Activated CD4-positive, alpha-beta memory T cell treated with anti-CD3 and anti-CD28 coated beads, Interleukin-2, amount 10 ng/mL, durations not matched to agents 7 days and 5 days (primary cell): ENCODE data around the gene PCDHGB7. TPM values are rescaled to one million over a fixed set of nuclear protein-coding genes. Genes with fewer than 3 reads are reported as not detected.
"Not testable (repeated sequence)": the region's sequence is repeated elsewhere in the genome, so short reads cannot be mapped to it uniquely, and the experiment has no call there.

Experiments used
- CTCF ChIA-PET: fragments of 350-600 bp; sonication (Branson Sonifier 250); formaldehyde crosslinking; loops from one replicate; lab custom pipeline; 2021; ENCODE audit warnings: antibody characterized with exemption, inconsistent platforms; lab: Charles Lee
- POLR2A ChIA-PET: fragments of 350-600 bp; sonication (Branson Sonifier 250); formaldehyde crosslinking; loops from one replicate; lab custom pipeline; 2021; ENCODE audit warnings: antibody characterized with exemption; lab: Charles Lee
- DNase-seq: peaks from one replicate; pipeline ENCODE4 v3.0.0-alpha.2; 2020
- H3K27ac Mint-ChIP-seq: one replicate; pipeline ENCODE4 v1.8.0; 2021; ENCODE audit warnings: mild to moderate bottlenecking, mixed read lengths
- H3K27me3 Mint-ChIP-seq: one replicate; pipeline ENCODE4 v1.8.0; 2021; ENCODE audit warnings: mixed read lengths
- H3K36me3 Mint-ChIP-seq: one replicate; pipeline ENCODE4 v1.8.0; 2021; ENCODE audit warnings: low read depth, mixed read lengths
- H3K4me1 Mint-ChIP-seq: one replicate; pipeline ENCODE4 v1.8.0; 2021; ENCODE audit warnings: mixed read lengths
- H3K4me3 Mint-ChIP-seq: one replicate; pipeline ENCODE4 v1.8.0; 2021; ENCODE audit warnings: mild to moderate bottlenecking, mixed read lengths
- H3K9me3 Mint-ChIP-seq: one replicate; pipeline ENCODE4 v1.8.0; 2021; ENCODE audit warnings: mixed read lengths
- total RNA-seq, 2 experiments: library from RNA; stranded (reverse); gene quantifications; one replicate each; pipeline ENCODE4 v1.2.3, GENCODE V29; 2021

Gene PCDHGB7
- total RNA-seq, 2 experiments from 2014 or later: 0.08 TPM; not detected in 1

DNA sequence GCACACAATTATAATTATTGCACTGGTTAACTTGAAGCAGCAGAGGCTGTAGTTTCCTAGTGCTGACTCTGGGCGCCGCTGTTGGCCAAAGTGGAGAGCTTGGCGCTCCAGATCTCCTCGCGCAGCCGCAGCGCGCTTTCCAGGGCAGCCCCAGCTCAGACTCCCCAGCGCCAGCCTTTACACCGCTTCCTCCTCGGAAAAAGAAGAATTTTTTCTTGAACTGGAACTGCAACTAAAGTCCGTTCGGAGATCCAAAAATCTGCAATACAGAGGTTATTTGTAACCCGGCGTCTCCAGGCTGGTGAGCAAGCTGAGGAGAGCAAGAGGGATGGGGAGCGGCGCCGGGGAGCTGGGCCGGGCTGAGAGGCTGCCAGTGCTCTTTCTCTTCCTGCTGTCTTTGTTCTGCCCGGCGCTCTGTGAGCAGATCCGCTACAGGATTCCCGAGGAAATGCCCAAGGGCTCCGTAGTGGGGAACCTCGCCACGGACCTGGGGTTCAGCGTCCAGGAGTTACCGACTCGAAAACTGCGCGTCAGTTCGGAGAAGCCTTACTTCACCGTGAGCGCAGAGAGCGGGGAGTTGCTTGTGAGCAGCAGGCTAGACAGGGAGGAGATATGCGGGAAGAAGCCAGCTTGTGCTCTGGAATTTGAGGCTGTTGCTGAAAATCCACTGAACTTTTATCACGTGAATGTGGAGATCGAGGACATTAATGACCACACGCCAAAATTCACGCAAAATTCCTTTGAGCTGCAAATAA lies 29.7 kb upstream of the PCDHGB7 start, which contains the start of gene PCDHGB4:
TSS of gene PCDHGB4 (plus strand) at position 142 of the 755 bp plus-strand sequence. CDS start at position 329, 187 bp downstream.
- not testable (repeated sequence) for H3K27ac Mint-ChIP-seq, H3K36me3 Mint-ChIP-seq, H3K4me1 Mint-ChIP-seq, DNase-seq
- peaks cover 32% of the 10 kb centered on the region for H3K27me3 Mint-ChIP-seq
- H3K9me3 Mint-ChIP-seq: peaks cover 22% of the 10 kb centered on the region
- CTCF ChIA-PET: interaction anchor here (0.7 kb wide), 1 partner anchor 20 kb away, joined by 3 read pairs; the partner anchor contains the start of gene PCDHGB6
- POLR2A ChIA-PET: interaction anchor here (1.0 kb wide), 1 partner anchor 67 kb away, joined by 3 read pairs; the partner anchor contains the start of gene TAF7
- H3K4me3 Mint-ChIP-seq: peak within 1 kb of the TSS; percentile 7

DNA sequence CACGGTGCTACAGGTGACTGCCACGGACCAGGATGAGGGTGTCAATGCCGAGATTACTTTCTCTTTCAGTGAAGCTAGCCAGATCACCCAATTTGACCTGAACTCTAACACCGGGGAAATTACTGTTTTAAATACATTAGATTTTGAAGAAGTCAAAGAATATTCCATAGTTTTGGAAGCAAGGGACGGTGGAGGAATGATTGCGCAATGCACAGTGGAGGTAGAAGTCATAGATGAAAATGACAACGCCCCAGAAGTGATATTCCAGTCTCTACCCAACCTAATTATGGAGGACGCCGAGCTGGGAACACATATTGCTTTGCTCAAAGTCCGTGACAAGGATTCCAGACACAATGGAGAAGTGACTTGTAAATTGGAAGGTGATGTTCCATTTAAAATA lies 28.8 kb upstream of the PCDHGB7 start:
- Mint-ChIP-seq H3K9me3 (peaks cover 17% of the 10 kb centered on the region), H3K4me1 (no peaks in the 10 kb centered on the region), H3K27me3 (peaks cover 27% of the 10 kb centered on the region), H3K4me3 (no peak overlapping the region), H3K36me3 (peaks cover 6% of the 10 kb centered on the region), H3K27ac (no peak overlapping the region)
- DNase-seq: no peak
- CTCF ChIA-PET: no interaction called here
- POLR2A ChIA-PET: no interaction called here

DNA sequence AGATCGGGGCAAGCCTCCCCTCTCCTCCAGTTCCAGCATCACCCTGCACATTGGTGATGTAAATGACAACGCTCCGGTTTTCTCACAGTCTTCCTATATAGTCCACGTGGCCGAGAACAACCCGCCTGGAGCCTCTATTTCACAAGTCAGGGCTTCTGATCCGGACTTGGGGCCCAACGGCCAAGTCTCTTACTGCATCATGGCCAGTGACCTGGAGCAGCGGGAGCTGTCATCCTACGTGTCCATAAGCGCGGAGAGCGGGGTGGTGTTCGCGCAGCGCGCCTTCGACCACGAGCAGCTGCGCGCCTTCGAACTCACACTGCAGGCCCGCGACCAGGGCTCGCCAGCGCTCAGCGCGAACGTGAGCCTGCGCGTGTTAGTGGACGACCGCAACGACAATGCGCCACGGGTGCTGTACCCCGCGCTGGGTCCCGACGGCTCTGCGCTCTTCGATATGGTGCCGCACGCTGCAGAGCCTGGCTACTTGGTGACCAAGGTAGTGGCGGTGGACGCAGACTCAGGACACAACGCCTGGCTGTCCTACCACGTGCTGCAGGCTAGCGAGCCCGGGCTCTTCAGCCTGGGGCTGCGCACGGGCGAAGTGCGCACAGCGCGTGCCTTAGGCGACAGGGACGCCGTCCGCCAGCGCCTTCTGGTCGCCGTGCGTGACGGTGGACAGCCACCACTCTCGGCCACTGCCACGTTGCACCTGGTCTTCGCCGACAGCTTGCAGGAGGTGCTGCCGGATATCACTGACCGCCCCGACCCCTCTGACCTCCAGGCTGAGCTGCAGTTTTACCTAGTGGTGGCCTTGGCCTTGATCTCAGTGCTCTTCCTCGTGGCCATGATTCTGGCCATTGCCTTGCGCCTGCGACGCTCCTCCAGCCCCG lies 28.1 kb upstream of the PCDHGB7 start:
- Mint-ChIP-seq H3K9me3 (peaks cover 21% of the 10 kb centered on the region), H3K27ac (no peak overlapping the region), H3K4me1 (no peaks in the 10 kb centered on the region), H3K36me3 (peaks cover 6% of the 10 kb centered on the region), H3K4me3 (no peak overlapping the region), H3K27me3 (peaks cover 29% of the 10 kb centered on the region)
- ChIA-PET POLR2A (no interaction called here), CTCF (interaction anchor here (1.6 to 1.7 kb wide), 2 partner anchors 16 to 135 kb away, joined by 4 to 5 read pairs; no protein-coding TSS in a partner anchor)
- DNase-seq: no peak

DNA sequence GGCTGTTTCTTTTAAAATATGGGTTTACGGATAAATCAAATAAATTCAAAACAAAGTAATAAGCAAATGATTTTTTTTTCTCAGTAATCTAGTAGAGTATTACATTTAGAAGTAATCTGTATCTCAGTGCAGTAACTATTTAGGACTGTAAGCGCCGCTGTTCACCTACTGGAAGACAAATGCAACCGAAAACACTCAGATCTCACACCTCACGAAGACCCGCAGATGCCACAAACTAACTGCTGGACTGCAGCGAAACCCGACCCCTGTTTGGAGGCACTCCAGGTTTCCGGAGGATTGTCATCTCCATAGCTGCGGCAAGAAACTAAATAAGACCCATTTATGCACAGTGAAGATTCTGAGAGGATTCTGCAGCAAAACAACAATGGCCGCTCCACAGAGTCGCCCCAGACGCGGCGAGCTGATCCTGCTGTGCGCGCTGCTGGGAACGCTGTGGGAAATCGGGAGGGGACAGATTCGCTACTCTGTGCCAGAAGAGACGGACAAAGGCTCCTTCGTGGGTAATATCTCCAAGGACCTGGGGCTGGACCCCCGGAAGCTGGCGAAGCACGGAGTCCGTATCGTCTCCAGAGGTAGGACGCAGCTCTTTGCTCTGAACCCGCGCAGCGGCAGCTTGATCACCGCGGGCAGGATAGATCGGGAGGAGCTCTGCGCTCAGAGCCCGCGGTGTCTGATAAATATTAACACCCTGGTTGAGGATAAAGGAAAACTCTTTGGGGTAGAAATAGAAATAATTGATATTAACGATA lies 24.9 kb upstream of the PCDHGB7 start, which contains the start of gene PCDHGA8:
TSS of gene PCDHGA8 (plus strand) at position 205 of the 770 bp plus-strand sequence. CDS start at position 386, 181 bp downstream.
- H3K27me3 Mint-ChIP-seq: peaks cover 36% of the 10 kb centered on the region
- no peak within 1 kb of the TSS for H3K4me3 Mint-ChIP-seq

GRCh38 chr5:141393267-141393666 lies 24.2 kb upstream of the PCDHGB7 start:
- no peak for DNase-seq
- no peaks in the 10 kb centered on the region for H3K4me1 Mint-ChIP-seq
- H3K36me3 Mint-ChIP-seq: peaks cover 6% of the 10 kb centered on the region
- ChIA-PET POLR2A (no interaction called here), CTCF (interaction anchor here (1.4 kb wide), 1 partner anchor 19 kb away, joined by 5 read pairs; the partner anchor contains the start of gene PCDHGA10)
- H3K27ac Mint-ChIP-seq: no peak overlapping the region
- peaks cover 36% of the 10 kb centered on the region for H3K27me3 Mint-ChIP-seq
- peaks cover 18% of the 10 kb centered on the region for H3K9me3 Mint-ChIP-seq
- H3K4me3 Mint-ChIP-seq: no peak overlapping the region

More for the DNA sequence above, 24.9 kb upstream of the PCDHGB7 start, which contains the start of gene PCDHGA8:
- H3K9me3 Mint-ChIP-seq: peaks cover 18% of the 10 kb centered on the region
- peaks cover 6% of the 10 kb centered on the region for H3K36me3 Mint-ChIP-seq
- H3K4me1 Mint-ChIP-seq: no peaks in the 10 kb centered on the region
- ChIA-PET CTCF (interaction anchor here (1.4 kb wide), 1 partner anchor 20 kb away, joined by 5 read pairs; the partner anchor contains the start of gene PCDHGA10), POLR2A (no interaction called here)
- no peak within 1 kb of the TSS for H3K27ac Mint-ChIP-seq
- DNase-seq: no peak

GRCh38 chr5:141394401-141395187 lies 22.9 kb upstream of the PCDHGB7 start:
- H3K36me3 Mint-ChIP-seq: peaks cover 10% of the 10 kb centered on the region
- DNase-seq, H3K4me1 Mint-ChIP-seq, H3K4me3 Mint-ChIP-seq, POLR2A ChIA-PET, H3K27ac Mint-ChIP-seq: not testable (repeated sequence)
- peaks cover 39% of the 10 kb centered on the region for H3K27me3 Mint-ChIP-seq
- CTCF ChIA-PET: interaction anchor here (0.7 to 1.1 kb wide), 3 partner anchors 18 to 525 kb away, joined by 3 to 4 read pairs (median 3); partner anchors contain the start of gene PCDHGA10
- peaks cover 14% of the 10 kb centered on the region for H3K9me3 Mint-ChIP-seq

- peaks cover 13% of the 10 kb centered on the region for H3K36me3 Mint-ChIP-seq
Observed at GRCh38 chr5:141397756-141398551, 19.5 kb upstream of the PCDHGB7 start, which contains the start of gene PCDHGB5. Gene PCDHGB5, plus strand, starts transcription at chr5:141397947. Its CDS starts 181 bp downstream, at chr5:141398128.

GRCh38 chr5:141398608-141399007 lies 18.9 kb upstream of the PCDHGB7 start:
- H3K36me3 Mint-ChIP-seq: peaks cover 13% of the 10 kb centered on the region
- CTCF ChIA-PET: interaction anchor here (1.1 to 2.3 kb wide), 3 partner anchors 22 to 114 kb away, joined by 3 to 10 read pairs (median 6); partner anchors contain the start of genes PCDHGA11 and PCDHGB3
- POLR2A ChIA-PET: no interaction called here
- H3K4me1 Mint-ChIP-seq: no peaks in the 10 kb centered on the region
- no peak for DNase-seq
- H3K9me3 Mint-ChIP-seq: peaks cover 11% of the 10 kb centered on the region
- H3K4me3 Mint-ChIP-seq: no peak overlapping the region
- H3K27ac Mint-ChIP-seq: no peak overlapping the region
- peaks cover 46% of the 10 kb centered on the region for H3K27me3 Mint-ChIP-seq

More at GRCh38 chr5:141397756-141398551, 19.5 kb upstream of the PCDHGB7 start, which contains the start of gene PCDHGB5:
- H3K4me3 Mint-ChIP-seq, H3K27ac Mint-ChIP-seq, H3K4me1 Mint-ChIP-seq: not testable (repeated sequence)
- peaks cover 41% of the 10 kb centered on the region for H3K27me3 Mint-ChIP-seq
- ChIA-PET POLR2A (interaction anchor here (1.1 kb wide), 1 partner anchor 78 kb away, joined by 3 read pairs; the partner anchor contains the start of gene TAF7), CTCF (interaction anchor here (0.9 to 2.3 kb wide), 8 partner anchors 9 to 166 kb away, joined by 3 to 11 read pairs (median 5); partner anchors contain the start of genes PCDHGA10, PCDHGA11, PCDHGB3 and PCDHGB6)
- H3K9me3 Mint-ChIP-seq: peaks cover 11% of the 10 kb centered on the region
- peak; percentile 38 for DNase-seq

DNA sequence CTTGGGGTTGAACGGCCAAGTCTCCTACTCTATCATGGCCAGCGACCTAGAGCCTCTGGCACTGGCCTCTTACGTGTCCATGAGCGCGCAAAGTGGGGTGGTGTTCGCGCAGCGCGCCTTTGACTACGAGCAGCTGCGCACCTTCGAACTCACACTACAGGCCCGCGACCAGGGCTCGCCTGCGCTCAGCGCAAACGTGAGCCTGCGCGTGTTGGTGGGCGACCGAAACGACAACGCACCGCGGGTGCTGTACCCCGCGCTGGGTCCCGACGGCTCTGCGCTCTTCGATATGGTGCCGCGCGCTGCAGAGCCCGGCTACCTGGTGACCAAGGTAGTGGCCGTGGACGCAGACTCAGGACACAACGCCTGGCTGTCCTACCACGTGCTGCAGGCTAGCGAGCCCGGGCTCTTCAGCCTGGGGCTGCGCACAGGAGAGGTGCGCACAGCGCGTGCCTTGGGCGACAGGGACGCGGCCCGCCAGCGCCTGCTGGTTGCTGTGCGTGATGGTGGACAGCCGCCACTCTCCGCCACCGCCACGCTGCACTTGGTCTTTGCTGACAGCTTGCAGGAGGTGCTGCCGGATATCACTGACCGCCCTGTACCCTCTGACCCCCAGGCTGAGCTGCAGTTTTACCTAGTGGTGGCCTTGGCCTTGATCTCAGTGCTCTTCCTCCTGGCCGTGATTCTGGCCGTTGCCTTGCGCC lies 17.8 kb upstream of the PCDHGB7 start:
- H3K36me3 Mint-ChIP-seq: peaks cover 13% of the 10 kb centered on the region
- no peak overlapping the region for H3K4me3 Mint-ChIP-seq
- CTCF ChIA-PET: no interaction called here
- no peak for DNase-seq
- no peaks in the 10 kb centered on the region for H3K4me1 Mint-ChIP-seq
- H3K27me3 Mint-ChIP-seq: peaks cover 46% of the 10 kb centered on the region
- POLR2A ChIA-PET: no interaction called here
- no peak overlapping the region for H3K27ac Mint-ChIP-seq
- H3K9me3 Mint-ChIP-seq: peaks cover 8% of the 10 kb centered on the region

GRCh38 chr5:141402553-141403243 lies 14.8 kb upstream of the PCDHGB7 start, which contains the start of gene PCDHGA9:
Gene PCDHGA9, plus strand, starts transcription at chr5:141402778. Its CDS starts 175 bp downstream, at chr5:141402953.
- POLR2A ChIA-PET: no interaction called here
- H3K36me3 Mint-ChIP-seq: peaks cover 13% of the 10 kb centered on the region
- H3K27ac Mint-ChIP-seq: no peak within 1 kb of the TSS
- peaks cover 8% of the 10 kb centered on the region for H3K9me3 Mint-ChIP-seq
- H3K4me3 Mint-ChIP-seq: no peak within 1 kb of the TSS
- CTCF ChIA-PET: interaction anchor here (0.8 to 1.6 kb wide), 4 partner anchors 11 to 119 kb away, joined by 3 to 6 read pairs (median 4); partner anchors contain the start of gene PCDHGA10
- no peaks in the 10 kb centered on the region for H3K4me1 Mint-ChIP-seq
- peaks cover 45% of the 10 kb centered on the region for H3K27me3 Mint-ChIP-seq
- DNase-seq: no peak
